HEK293 (cell line): ENCODE data around the gene ZNF224.
A peak's percentile ranks its signal among the peaks of the same experiment; 100 is the strongest.

ENCODE experiments used
- GLIS2 ChIP-seq: fragments of 450-650 bp; formaldehyde crosslinking; IDR thresholded peaks from 2 replicates; pipeline ENCODE4 v1.5.1; 2016; ENCODE audit warnings: missing biosample characterization, missing genetic modification characterization
- KLF8 ChIP-seq: fragments of 450-650 bp; formaldehyde crosslinking; IDR thresholded peaks from 2 replicates; pipeline ENCODE4 v1.5.1; 2016; ENCODE audit warnings: missing biosample characterization, missing genetic modification characterization
- MEIS1 ChIP-seq: sonication (generic); formaldehyde crosslinking; IDR thresholded peaks from 2 replicates; pipeline ENCODE4 v1.8.1; 2022; ENCODE audit warnings: missing genetic modification reagents, mild to moderate bottlenecking, borderline replicate concordance
- MZF1 ChIP-seq: fragments of 450-650 bp; formaldehyde crosslinking; IDR thresholded peaks from 2 replicates; pipeline ENCODE4 v1.5.1; 2017; ENCODE audit warnings: missing biosample characterization, missing genetic modification characterization, borderline replicate concordance
- OSR2 ChIP-seq: fragments of 450-650 bp; formaldehyde crosslinking; IDR thresholded peaks from 2 replicates; pipeline ENCODE4 v1.5.1; 2016; ENCODE audit warnings: missing biosample characterization, missing genetic modification characterization
- PRDM10 ChIP-seq: fragments of 450-650 bp; formaldehyde crosslinking; IDR thresholded peaks from 2 replicates; pipeline ENCODE4 v1.5.1; 2016; ENCODE audit warnings: missing biosample characterization, missing genetic modification characterization
- SP3 ChIP-seq: fragments of 450-650 bp; formaldehyde crosslinking; IDR thresholded peaks from 2 replicates; pipeline ENCODE4 v1.5.1; 2016; ENCODE audit warnings: missing biosample characterization, missing genetic modification characterization
- YY2 ChIP-seq: fragments of 450-650 bp; formaldehyde crosslinking; IDR thresholded peaks from 2 replicates; pipeline ENCODE4 v1.5.1; 2016; ENCODE audit warnings: missing biosample characterization, missing genetic modification characterization
- ZBTB48 ChIP-seq: fragments of 450-650 bp; formaldehyde crosslinking; IDR thresholded peaks from 2 replicates; pipeline ENCODE4 v1.5.1; 2016; ENCODE audit warnings: missing biosample characterization, missing genetic modification characterization
- ZBTB7A ChIP-seq: fragments of 450-650 bp; formaldehyde crosslinking; IDR thresholded peaks from 2 replicates; pipeline ENCODE4 v1.5.1; 2016; ENCODE audit warnings: low read depth, missing biosample characterization, missing genetic modification characterization
- ZFP3 ChIP-seq: fragments of 450-650 bp; formaldehyde crosslinking; IDR thresholded peaks from 2 replicates; pipeline ENCODE4 v1.5.1; 2016; ENCODE audit warnings: low read depth, missing biosample characterization, missing genetic modification characterization
- ZFP41 ChIP-seq: fragments of 450-650 bp; formaldehyde crosslinking; IDR thresholded peaks from 2 replicates; pipeline ENCODE4 v1.5.1; 2016; ENCODE audit warnings: missing biosample characterization, missing genetic modification characterization, borderline replicate concordance
- ZFP69B ChIP-seq: fragments of 450-650 bp; formaldehyde crosslinking; IDR thresholded peaks from 2 replicates; pipeline ENCODE4 v1.5.1; 2016; ENCODE audit warnings: missing biosample characterization, missing genetic modification characterization
- ZNF140 ChIP-seq: fragments of 450-650 bp; formaldehyde crosslinking; IDR thresholded peaks from 2 replicates; pipeline ENCODE4 v1.5.1; 2016; ENCODE audit warnings: missing biosample characterization, missing genetic modification characterization
- ZNF146 ChIP-seq: fragments of 450-650 bp; formaldehyde crosslinking; IDR thresholded peaks from 2 replicates; pipeline ENCODE4 v1.5.1; 2016; ENCODE audit warnings: missing biosample characterization, missing genetic modification characterization
- ZNF184 ChIP-seq: fragments of 450-650 bp; IDR thresholded peaks from 2 replicates; pipeline ENCODE4 v1.5.1; 2018; ENCODE audit warnings: missing biosample characterization, mild to moderate bottlenecking, missing genetic modification characterization
- ZNF223 ChIP-seq: fragments of 450-650 bp; formaldehyde crosslinking; IDR thresholded peaks from 2 replicates; pipeline ENCODE4 v1.5.1; 2016; ENCODE audit warnings: missing biosample characterization, missing genetic modification characterization
- ZNF239 ChIP-seq: fragments of 450-650 bp; formaldehyde crosslinking; IDR thresholded peaks from 2 replicates; pipeline ENCODE4 v1.5.1; 2016; ENCODE audit warnings: missing biosample characterization, missing genetic modification characterization
- ZNF248 ChIP-seq: fragments of 450-650 bp; formaldehyde crosslinking; IDR thresholded peaks from 2 replicates; pipeline ENCODE4 v1.5.1; 2017; ENCODE audit warnings: missing biosample characterization, missing genetic modification characterization
- ZNF48 ChIP-seq: fragments of 450-650 bp; formaldehyde crosslinking; IDR thresholded peaks from 2 replicates; pipeline ENCODE4 v1.5.1; 2016; ENCODE audit warnings: missing biosample characterization, missing genetic modification characterization
- ZNF529 ChIP-seq: fragments of 450-650 bp; formaldehyde crosslinking; IDR thresholded peaks from 2 replicates; pipeline ENCODE4 v1.5.1; 2017; ENCODE audit warnings: missing genetic modification characterization, missing biosample characterization; ENCODE audit not compliant: insufficient replicate concordance
- ZNF544 ChIP-seq: fragments of 450-650 bp; formaldehyde crosslinking; IDR thresholded peaks from 2 replicates; pipeline ENCODE4 v1.5.0; 2017; ENCODE audit warnings: missing biosample characterization, missing genetic modification characterization
- ZNF561 ChIP-seq: fragments of 450-650 bp; IDR thresholded peaks from 2 replicates; pipeline ENCODE4 v1.5.1; 2018; ENCODE audit warnings: missing biosample characterization, missing genetic modification characterization, borderline replicate concordance
- ZNF660 ChIP-seq: fragments of 450-650 bp; IDR thresholded peaks from 2 replicates; pipeline ENCODE4 v1.5.1; 2018; ENCODE audit warnings: missing biosample characterization, mild to moderate bottlenecking, missing genetic modification characterization
- ZNF747 ChIP-seq: fragments of 450-650 bp; formaldehyde crosslinking; IDR thresholded peaks from 2 replicates; pipeline ENCODE4 v1.5.1; 2016; ENCODE audit warnings: missing biosample characterization, missing genetic modification characterization
- ZNF830 ChIP-seq: fragments of 450-650 bp; IDR thresholded peaks from 2 replicates; pipeline ENCODE4 v1.5.0; 2018; ENCODE audit warnings: missing biosample characterization, missing genetic modification characterization, low read depth, mild to moderate bottlenecking, moderate library complexity
- ZSCAN16 ChIP-seq: fragments of 450-650 bp; formaldehyde crosslinking; IDR thresholded peaks from 2 replicates; pipeline ENCODE4 v1.5.1; 2016; ENCODE audit warnings: missing biosample characterization, missing genetic modification characterization
- TF ChIP-seq, protein P1 (sequence below): fragments of 450-650 bp; formaldehyde crosslinking; IDR thresholded peaks from 2 replicates; pipeline ENCODE4 v1.5.1; 2017; ENCODE audit warnings: missing biosample characterization, missing genetic modification characterization
- TF ChIP-seq, protein P2 (sequence below): fragments of 450-650 bp; formaldehyde crosslinking; IDR thresholded peaks from 2 replicates; pipeline ENCODE4 v1.5.1; 2016; ENCODE audit warnings: missing biosample characterization, missing genetic modification characterization
- TF ChIP-seq, protein P3 (sequence below): fragments of 450-650 bp; formaldehyde crosslinking; IDR thresholded peaks from 2 replicates; pipeline ENCODE4 v1.5.1; 2017; ENCODE audit warnings: missing biosample characterization, mild to moderate bottlenecking, missing genetic modification characterization, moderate library complexity
- TF ChIP-seq, protein P4 (sequence below): fragments of 450-650 bp; formaldehyde crosslinking; IDR thresholded peaks from 2 replicates; pipeline ENCODE4 v1.5.1; 2017; ENCODE audit warnings: missing biosample characterization, missing genetic modification characterization

Gene ZNF224

DNA sequence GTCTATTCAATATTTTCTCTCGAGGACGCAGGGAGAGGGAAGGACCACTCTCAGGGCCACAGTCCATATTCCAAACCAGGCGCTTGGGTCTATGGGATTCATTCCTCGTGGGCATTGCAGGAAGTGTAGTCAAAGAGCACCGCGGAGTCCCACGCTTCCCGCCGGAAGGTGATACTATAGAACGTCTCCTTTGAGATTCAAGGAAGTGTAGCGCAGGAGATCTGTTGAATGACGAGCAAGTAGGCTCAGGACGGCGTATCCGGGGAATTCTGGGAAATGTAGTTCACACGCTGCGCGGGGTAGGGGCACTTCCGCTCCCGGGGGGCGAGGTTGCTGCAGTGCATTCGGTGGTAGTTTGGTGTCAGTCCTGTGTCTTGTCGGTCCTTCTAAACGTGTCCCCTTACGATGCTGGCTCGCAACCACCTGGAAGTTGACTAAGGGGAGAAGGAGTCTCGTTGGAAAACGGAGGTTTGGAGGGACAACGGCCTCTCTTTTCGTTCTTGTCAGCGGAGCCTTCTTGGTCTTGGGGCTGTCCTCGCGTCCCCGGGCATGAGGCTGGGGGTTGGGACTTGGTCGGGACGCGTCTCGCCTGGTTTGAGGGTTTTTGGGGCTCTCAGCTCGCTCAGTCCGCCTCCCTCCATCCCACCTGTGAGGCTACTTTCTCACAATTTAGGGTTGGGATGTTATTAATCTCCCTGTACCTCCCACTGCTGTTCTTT is 22.2 kb upstream of the ZNF224 start, which contains the start of gene ZNF284 (continued):
- TF ChIP-seq ZNF529 (tag by site-specific recombination) (no peak), PRDM10 (peak; percentile 93), ZFP41 (tag by site-specific recombination) (no peak), ZNF248 (tag by site-specific recombination) (no peak), GLIS2 (tag by site-specific recombination) (peak; percentile 99), ZNF184 (tag by site-specific recombination) (no peak; the same call in 1 of the 2 replicates), ZBTB7A (peak; percentile 100), ZNF223 (tag by site-specific recombination) (no peak; the same call in 1 of the 2 replicates), SP3 (tag by site-specific recombination) (peak; percentile 90), ZNF561 (peak; percentile 80; the same call in 1 of the 2 replicates), ZNF830 (tag by site-specific recombination) (no peak), ZNF146 (tag by site-specific recombination) (peak; percentile 24; the same call in 1 of the 2 replicates), ZNF48 (tag by site-specific recombination) (no peak), ZNF239 (tag by site-specific recombination) (peak; percentile 65; the same call in 1 of the 2 replicates), ZNF660 (peak; percentile 90), ZNF544 (no peak), ZFP3 (tag by site-specific recombination) (no peak), ZNF747 (tag by site-specific recombination) (no peak), ZNF140 (tag by site-specific recombination) (no peak), YY2 (tag by site-specific recombination) (peak; percentile 83; the same call in 1 of the 2 replicates), ZSCAN16 (tag by site-specific recombination) (0 out of 2 replicates have a peak, but pooled peaks have one; percentile 21), MEIS1 (CRISPR knock-in tag) (no peak), MZF1 (tag by site-specific recombination) (peak; percentile 57), OSR2 (tag by site-specific recombination) (no peak), ZFP69B (tag by site-specific recombination) (peak; percentile 46; the same call in 1 of the 2 replicates), KLF8 (tag by site-specific recombination) (peak; percentile 86), ZBTB48 (tag by site-specific recombination) (peak; percentile 100)
- TF ChIP-seq, protein P1, sequence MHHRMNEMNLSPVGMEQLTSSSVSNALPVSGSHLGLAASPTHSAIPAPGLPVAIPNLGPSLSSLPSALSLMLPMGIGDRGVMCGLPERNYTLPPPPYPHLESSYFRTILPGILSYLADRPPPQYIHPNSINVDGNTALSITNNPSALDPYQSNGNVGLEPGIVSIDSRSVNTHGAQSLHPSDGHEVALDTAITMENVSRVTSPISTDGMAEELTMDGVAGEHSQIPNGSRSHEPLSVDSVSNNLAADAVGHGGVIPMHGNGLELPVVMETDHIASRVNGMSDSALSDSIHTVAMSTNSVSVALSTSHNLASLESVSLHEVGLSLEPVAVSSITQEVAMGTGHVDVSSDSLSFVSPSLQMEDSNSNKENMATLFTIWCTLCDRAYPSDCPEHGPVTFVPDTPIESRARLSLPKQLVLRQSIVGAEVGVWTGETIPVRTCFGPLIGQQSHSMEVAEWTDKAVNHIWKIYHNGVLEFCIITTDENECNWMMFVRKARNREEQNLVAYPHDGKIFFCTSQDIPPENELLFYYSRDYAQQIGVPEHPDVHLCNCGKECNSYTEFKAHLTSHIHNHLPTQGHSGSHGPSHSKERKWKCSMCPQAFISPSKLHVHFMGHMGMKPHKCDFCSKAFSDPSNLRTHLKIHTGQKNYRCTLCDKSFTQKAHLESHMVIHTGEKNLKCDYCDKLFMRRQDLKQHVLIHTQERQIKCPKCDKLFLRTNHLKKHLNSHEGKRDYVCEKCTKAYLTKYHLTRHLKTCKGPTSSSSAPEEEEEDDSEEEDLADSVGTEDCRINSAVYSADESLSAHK, result peak; percentile 51; the same call in 1 of the 2 replicates
- TF ChIP-seq, protein P2, sequence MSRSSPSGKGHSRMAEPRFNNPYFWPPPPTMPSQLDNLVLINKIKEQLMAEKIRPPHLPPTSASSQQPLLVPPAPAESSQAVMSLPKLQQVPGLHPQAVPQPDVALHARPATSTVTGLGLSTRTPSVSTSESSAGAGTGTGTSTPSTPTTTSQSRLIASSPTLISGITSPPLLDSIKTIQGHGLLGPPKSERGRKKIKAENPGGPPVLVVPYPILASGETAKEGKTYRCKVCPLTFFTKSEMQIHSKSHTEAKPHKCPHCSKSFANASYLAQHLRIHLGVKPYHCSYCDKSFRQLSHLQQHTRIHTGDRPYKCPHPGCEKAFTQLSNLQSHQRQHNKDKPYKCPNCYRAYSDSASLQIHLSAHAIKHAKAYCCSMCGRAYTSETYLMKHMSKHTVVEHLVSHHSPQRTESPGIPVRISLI (tag by site-specific recombination), result no peak
- TF ChIP-seq, protein P3, sequence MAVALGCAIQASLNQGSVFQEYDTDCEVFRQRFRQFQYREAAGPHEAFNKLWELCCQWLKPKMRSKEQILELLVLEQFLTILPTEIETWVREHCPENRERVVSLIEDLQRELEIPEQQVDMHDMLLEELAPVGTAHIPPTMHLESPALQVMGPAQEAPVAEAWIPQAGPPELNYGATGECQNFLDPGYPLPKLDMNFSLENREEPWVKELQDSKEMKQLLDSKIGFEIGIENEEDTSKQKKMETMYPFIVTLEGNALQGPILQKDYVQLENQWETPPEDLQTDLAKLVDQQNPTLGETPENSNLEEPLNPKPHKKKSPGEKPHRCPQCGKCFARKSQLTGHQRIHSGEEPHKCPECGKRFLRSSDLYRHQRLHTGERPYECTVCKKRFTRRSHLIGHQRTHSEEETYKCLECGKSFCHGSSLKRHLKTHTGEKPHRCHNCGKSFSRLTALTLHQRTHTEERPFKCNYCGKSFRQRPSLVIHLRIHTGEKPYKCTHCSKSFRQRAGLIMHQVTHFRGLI, result no peak
- TF ChIP-seq, protein P4, sequence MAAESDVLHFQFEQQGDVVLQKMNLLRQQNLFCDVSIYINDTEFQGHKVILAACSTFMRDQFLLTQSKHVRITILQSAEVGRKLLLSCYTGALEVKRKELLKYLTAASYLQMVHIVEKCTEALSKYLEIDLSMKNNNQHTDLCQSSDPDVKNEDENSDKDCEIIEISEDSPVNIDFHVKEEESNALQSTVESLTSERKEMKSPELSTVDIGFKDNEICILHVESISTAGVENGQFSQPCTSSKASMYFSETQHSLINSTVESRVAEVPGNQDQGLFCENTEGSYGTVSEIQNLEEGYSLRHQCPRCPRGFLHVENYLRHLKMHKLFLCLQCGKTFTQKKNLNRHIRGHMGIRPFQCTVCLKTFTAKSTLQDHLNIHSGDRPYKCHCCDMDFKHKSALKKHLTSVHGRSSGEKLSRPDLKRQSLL (tag by site-specific recombination), result peak; percentile 90
